C4-2B (cell line): ENCODE results near the gene LINGO1.

Experiments
- ZFX ChIP-seq: fragments of 450-650 bp; IDR thresholded peaks from 2 replicates; pipeline ENCODE4 v1.6.1; 2017
- TF ChIP-seq, protein P1 (sequence below): fragments of 450-650 bp; conservative IDR thresholded peaks from 2 replicates; pipeline ENCODE4 v1.5.1; 2017; ENCODE audit warnings: mild to moderate bottlenecking

DNA sequence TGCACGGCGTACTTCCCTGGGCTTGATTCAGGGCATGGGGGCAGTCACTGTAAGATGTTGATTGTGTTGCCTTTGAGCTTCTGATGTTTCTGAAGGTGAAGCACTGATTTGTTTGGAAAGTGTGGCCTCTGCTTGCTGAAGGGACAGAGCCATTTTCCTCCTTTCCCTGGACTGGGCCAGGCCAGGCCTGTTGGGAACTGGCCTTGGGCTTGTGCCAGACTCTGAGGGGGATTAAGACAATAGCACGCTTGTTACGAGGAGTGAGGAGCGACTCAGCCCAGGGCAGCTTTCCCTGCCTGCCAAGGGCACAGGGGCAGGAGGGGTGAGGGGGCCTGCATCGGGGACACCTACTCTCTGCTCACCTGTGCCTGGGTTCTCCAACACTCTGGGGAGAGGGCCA, 42.9 kb downstream of the LINGO1 start:
- TF ChIP-seq, protein P1, sequence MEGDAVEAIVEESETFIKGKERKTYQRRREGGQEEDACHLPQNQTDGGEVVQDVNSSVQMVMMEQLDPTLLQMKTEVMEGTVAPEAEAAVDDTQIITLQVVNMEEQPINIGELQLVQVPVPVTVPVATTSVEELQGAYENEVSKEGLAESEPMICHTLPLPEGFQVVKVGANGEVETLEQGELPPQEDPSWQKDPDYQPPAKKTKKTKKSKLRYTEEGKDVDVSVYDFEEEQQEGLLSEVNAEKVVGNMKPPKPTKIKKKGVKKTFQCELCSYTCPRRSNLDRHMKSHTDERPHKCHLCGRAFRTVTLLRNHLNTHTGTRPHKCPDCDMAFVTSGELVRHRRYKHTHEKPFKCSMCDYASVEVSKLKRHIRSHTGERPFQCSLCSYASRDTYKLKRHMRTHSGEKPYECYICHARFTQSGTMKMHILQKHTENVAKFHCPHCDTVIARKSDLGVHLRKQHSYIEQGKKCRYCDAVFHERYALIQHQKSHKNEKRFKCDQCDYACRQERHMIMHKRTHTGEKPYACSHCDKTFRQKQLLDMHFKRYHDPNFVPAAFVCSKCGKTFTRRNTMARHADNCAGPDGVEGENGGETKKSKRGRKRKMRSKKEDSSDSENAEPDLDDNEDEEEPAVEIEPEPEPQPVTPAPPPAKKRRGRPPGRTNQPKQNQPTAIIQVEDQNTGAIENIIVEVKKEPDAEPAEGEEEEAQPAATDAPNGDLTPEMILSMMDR: no peak
- TF ChIP-seq ZFX: no peak
